HepG2 (cell line): ENCODE results near the gene LAMA5. TPM values are rescaled to one million over a fixed set of nuclear protein-coding genes. Genes with fewer than 3 reads are reported as not detected.

Source experiments
- AGO1 ChIP-seq: fragments of 200-400 bp; formaldehyde crosslinking; IDR thresholded peaks from 2 replicates; pipeline ENCODE4 v1.6.1; 2017; ENCODE audit warnings: mild to moderate bottlenecking, low read depth, low read length, moderate library complexity; ENCODE audit not compliant: poor library complexity, severe bottlenecking
- AGO2 ChIP-seq: fragments of 200-400 bp; formaldehyde crosslinking; optimal IDR thresholded peaks from 2 replicates; pipeline ENCODE3; 2017; ENCODE audit warnings: mild to moderate bottlenecking, low read depth, low read length, moderate library complexity
- ATM ChIP-seq: fragments of 450-650 bp; IDR thresholded peaks from 2 replicates; pipeline ENCODE4 v1.7.1; 2017; ENCODE audit warnings: mild to moderate bottlenecking, borderline replicate concordance
- CCAR2 ChIP-seq: fragments of 200-400 bp; formaldehyde crosslinking; optimal IDR thresholded peaks from 2 replicates; pipeline ENCODE3; 2018; ENCODE audit warnings: low read depth, mild to moderate bottlenecking, low read length, moderate library complexity
- ERF ChIP-seq: IDR thresholded peaks from 2 replicates; pipeline ENCODE4 v1.6.1; 2018; ENCODE audit warnings: missing biosample characterization, missing genetic modification reagents
- FOSL2 ChIP-seq: sonication (generic); formaldehyde crosslinking; IDR thresholded peaks from 2 replicates; pipeline ENCODE4 v1.4.0; 2020; ENCODE audit warnings: missing genetic modification reagents
- HDAC6 ChIP-seq: fragments of 200-600 bp; sonication (generic); IDR thresholded peaks from 2 replicates; pipeline ENCODE4 v1.7.0; 2017; ENCODE audit warnings: mild to moderate bottlenecking, antibody characterized with exemption, low read length, low read depth
- HNRNPK ChIP-seq: fragments of 200-400 bp; formaldehyde crosslinking; IDR thresholded peaks from 2 replicates; pipeline ENCODE4 v1.6.1; 2018; ENCODE audit warnings: low read length, low read depth, moderate library complexity, mild to moderate bottlenecking; ENCODE audit not compliant: poor library complexity, severe bottlenecking
- HNRNPL ChIP-seq: fragments of 200-400 bp; formaldehyde crosslinking; IDR thresholded peaks from 2 replicates; pipeline ENCODE4 v1.6.1; 2017; ENCODE audit warnings: mild to moderate bottlenecking, low read depth, low read length
- JDP2 ChIP-seq: sonication (generic); formaldehyde crosslinking; IDR thresholded peaks from 2 replicates; pipeline ENCODE4 v1.8.1; 2022; ENCODE audit warnings: missing genetic modification reagents, borderline replicate concordance
- JUND ChIP-seq: sonication (generic); formaldehyde crosslinking; IDR thresholded peaks from 2 replicates; pipeline ENCODE4 v1.8.0; 2022; ENCODE audit warnings: mild to moderate bottlenecking, missing genetic modification reagents
- NCOA1 ChIP-seq: sonication (generic); formaldehyde crosslinking; IDR thresholded peaks from 2 replicates; pipeline ENCODE4 v1.9.0; 2021; ENCODE audit warnings: missing genetic modification reagents
- PHF20 ChIP-seq: sonication (generic); formaldehyde crosslinking; IDR thresholded peaks from 2 replicates; pipeline ENCODE4 v1.5.0; 2020; ENCODE audit warnings: mild to moderate bottlenecking, missing genetic modification reagents
- POLR2AphosphoS2 ChIP-seq: IDR thresholded peaks from 2 replicates; pipeline ENCODE4 v1.6.1; 2011; ENCODE audit warnings: low read depth, low read length, improper control_type of control experiment
- POLR2G ChIP-seq: fragments of 200-400 bp; formaldehyde crosslinking; IDR thresholded peaks from 2 replicates; pipeline ENCODE4 v1.6.1; 2018; ENCODE audit warnings: mild to moderate bottlenecking, low read depth, low read length, moderate library complexity
- RAD21 ChIP-seq: fragments of 450-650 bp; formaldehyde crosslinking; IDR thresholded peaks from 2 replicates; pipeline ENCODE4 v1.5.0; 2020; ENCODE audit warnings: mild to moderate bottlenecking
- REL ChIP-seq: sonication (generic); formaldehyde crosslinking; conservative IDR thresholded peaks from 2 replicates; pipeline ENCODE4 v1.8.0; 2022; ENCODE audit warnings: mild to moderate bottlenecking, missing genetic modification reagents, moderate library complexity
- TAF15 ChIP-seq: fragments of 200-400 bp; formaldehyde crosslinking; IDR thresholded peaks from one replicate; pipeline ENCODE4 v1.6.1; 2018; ENCODE audit warnings: mild to moderate bottlenecking, low read depth, low read length; ENCODE audit not compliant: poor library complexity, severe bottlenecking
- TCF7L2 ChIP-seq: IDR thresholded peaks from 2 replicates; pipeline ENCODE4 v1.6.1; 2011; ENCODE audit warnings: mild to moderate bottlenecking, low read depth, low read length, moderate library complexity
- ZFP36L1 ChIP-seq: sonication (generic); formaldehyde crosslinking; IDR thresholded peaks from 2 replicates; pipeline ENCODE4 v1.8.0; 2022; ENCODE audit warnings: mild to moderate bottlenecking, missing genetic modification reagents, moderate library complexity
- ZMYM3 ChIP-seq: sonication (generic); formaldehyde crosslinking; IDR thresholded peaks from 2 replicates; pipeline ENCODE4 v1.5.1; 2020; ENCODE audit warnings: mild to moderate bottlenecking, missing genetic modification reagents
- ZNF274 ChIP-seq: sonication (generic); formaldehyde crosslinking; IDR thresholded peaks from 2 replicates; pipeline ENCODE4 v1.5.1; 2020; ENCODE audit warnings: mild to moderate bottlenecking, missing genetic modification reagents
- ZNF326 ChIP-seq: sonication (generic); formaldehyde crosslinking; IDR thresholded peaks from 2 replicates; pipeline ENCODE4 v1.4.0; 2020; ENCODE audit warnings: missing genetic modification reagents, borderline replicate concordance
- ZNF460 ChIP-seq: sonication (generic); formaldehyde crosslinking; IDR thresholded peaks from 2 replicates; pipeline ENCODE4 v1.5.1; 2020; ENCODE audit warnings: missing genetic modification reagents, mild to moderate bottlenecking, borderline replicate concordance
- ZNF569 ChIP-seq: sonication (generic); formaldehyde crosslinking; IDR thresholded peaks from 2 replicates; pipeline ENCODE4 v1.5.0; 2020; ENCODE audit warnings: mild to moderate bottlenecking, missing genetic modification reagents, moderate library complexity, borderline replicate concordance
- ZNF605 ChIP-seq: sonication (generic); formaldehyde crosslinking; IDR thresholded peaks from 2 replicates; pipeline ENCODE4 v1.8.0; 2022; ENCODE audit warnings: mild to moderate bottlenecking, missing genetic modification reagents
- ZSCAN30 ChIP-seq: sonication (generic); formaldehyde crosslinking; IDR thresholded peaks from 2 replicates; pipeline ENCODE4 v1.5.0; 2020; ENCODE audit warnings: mild to moderate bottlenecking, missing genetic modification reagents
- polyA plus RNA-seq, 8 experiments: library from polyadenylated mRNA; depleted of rRNA in 3 of 8; stranded (reverse) in 7 of 8; unstranded in 1 of 8; fragments of >200 nt; fragmentation: Illumina TruSeq in 4 of 8; extraction: Trizol in 4 of 8; gene quantifications; 2 replicates each; pipeline versions ENCODE4 v1.2.1 to v1.2.3, GENCODE V29; 2011 to 2016; ENCODE audit warnings: low read depth in 4 of 8, missing spikeins in 1 of 8, mixed read lengths in 1 of 8; ENCODE audit not compliant: insufficient read depth in 1 of 8
- total RNA-seq, 5 experiments: library from RNA; depleted of rRNA; stranded (reverse); fragments of >200 nt; fragmentation: Illumina TruSeq; extraction: Trizol; gene quantifications; 2 replicates each; pipeline ENCODE4 v1.2.3, GENCODE V29; 2016; ENCODE audit warnings: low read depth in 1 of 5
- TF ChIP-seq, protein P1 (sequence below): IDR thresholded peaks from 2 replicates; pipeline ENCODE4 v1.6.1; 2016; ENCODE audit warnings: low read depth, missing genetic modification reagents, missing compliant biosample characterization

LAMA5 gene
- total and polyA plus RNA-seq, 2 of the 13 experiments (the other 11 are each of a cell fraction or from before 2014, with no cell fraction given), result 21.0 to 44.7 TPM

DNA sequence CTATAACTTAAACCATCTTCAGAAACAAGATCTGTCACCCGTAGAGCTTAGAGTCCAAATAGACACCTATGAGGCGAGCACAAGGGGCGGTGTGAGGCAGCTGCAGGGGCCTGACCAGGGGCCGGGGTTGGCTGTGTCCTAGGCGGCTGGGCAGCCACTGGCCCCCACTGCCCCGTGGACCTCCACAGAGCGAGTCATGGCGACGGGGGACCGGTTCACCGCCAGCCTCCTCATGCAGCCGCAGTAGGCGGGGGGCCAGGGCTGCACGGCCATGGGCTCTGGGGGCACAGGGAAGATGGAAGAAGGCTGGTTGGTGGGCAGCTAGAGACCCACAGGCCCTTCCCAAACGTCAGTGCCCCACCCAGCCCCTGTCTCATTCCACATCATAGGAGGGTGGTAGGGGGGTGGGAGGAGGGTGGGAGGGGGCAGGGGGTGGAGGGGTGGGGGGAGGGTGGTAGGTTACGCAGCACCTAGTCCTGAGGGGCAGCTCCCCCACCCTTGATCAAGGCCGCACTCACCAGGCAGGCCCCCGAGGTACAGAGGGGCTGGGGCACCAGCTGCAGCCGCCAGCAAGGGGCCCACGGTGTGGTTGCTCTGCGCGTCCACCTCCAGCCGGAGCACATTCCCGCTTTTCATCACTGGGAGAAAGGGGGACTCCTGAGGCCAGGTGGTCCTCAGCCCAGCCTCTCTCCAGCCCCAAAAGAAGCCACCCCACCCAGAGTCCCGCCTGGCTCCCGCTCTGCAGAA lies 57.7 kb downstream of the LAMA5 start (continued):
- TF ChIP-seq, protein P1, sequence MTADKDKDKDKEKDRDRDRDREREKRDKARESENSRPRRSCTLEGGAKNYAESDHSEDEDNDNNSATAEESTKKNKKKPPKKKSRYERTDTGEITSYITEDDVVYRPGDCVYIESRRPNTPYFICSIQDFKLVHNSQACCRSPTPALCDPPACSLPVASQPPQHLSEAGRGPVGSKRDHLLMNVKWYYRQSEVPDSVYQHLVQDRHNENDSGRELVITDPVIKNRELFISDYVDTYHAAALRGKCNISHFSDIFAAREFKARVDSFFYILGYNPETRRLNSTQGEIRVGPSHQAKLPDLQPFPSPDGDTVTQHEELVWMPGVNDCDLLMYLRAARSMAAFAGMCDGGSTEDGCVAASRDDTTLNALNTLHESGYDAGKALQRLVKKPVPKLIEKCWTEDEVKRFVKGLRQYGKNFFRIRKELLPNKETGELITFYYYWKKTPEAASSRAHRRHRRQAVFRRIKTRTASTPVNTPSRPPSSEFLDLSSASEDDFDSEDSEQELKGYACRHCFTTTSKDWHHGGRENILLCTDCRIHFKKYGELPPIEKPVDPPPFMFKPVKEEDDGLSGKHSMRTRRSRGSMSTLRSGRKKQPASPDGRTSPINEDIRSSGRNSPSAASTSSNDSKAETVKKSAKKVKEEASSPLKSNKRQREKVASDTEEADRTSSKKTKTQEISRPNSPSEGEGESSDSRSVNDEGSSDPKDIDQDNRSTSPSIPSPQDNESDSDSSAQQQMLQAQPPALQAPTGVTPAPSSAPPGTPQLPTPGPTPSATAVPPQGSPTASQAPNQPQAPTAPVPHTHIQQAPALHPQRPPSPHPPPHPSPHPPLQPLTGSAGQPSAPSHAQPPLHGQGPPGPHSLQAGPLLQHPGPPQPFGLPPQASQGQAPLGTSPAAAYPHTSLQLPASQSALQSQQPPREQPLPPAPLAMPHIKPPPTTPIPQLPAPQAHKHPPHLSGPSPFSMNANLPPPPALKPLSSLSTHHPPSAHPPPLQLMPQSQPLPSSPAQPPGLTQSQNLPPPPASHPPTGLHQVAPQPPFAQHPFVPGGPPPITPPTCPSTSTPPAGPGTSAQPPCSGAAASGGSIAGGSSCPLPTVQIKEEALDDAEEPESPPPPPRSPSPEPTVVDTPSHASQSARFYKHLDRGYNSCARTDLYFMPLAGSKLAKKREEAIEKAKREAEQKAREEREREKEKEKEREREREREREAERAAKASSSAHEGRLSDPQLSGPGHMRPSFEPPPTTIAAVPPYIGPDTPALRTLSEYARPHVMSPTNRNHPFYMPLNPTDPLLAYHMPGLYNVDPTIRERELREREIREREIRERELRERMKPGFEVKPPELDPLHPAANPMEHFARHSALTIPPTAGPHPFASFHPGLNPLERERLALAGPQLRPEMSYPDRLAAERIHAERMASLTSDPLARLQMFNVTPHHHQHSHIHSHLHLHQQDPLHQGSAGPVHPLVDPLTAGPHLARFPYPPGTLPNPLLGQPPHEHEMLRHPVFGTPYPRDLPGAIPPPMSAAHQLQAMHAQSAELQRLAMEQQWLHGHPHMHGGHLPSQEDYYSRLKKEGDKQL (CRISPR knock-in tag), result no peak
- TF ChIP-seq AGO2 (peak; percentile 94), REL (no peak), ZNF274 (CRISPR knock-in tag) (no peak), TCF7L2 (no peak), ZMYM3 (CRISPR knock-in tag) (no peak), PHF20 (no peak), RAD21 (CRISPR knock-in tag) (peak; percentile 55), ERF (no peak), ZSCAN30 (CRISPR knock-in tag) (no peak), HDAC6 (no peak), ZNF605 (CRISPR knock-in tag) (no peak), AGO1 (peak; percentile 47), FOSL2 (no peak), ZNF326 (CRISPR knock-in tag) (no peak), HNRNPL (no peak), JDP2 (CRISPR knock-in tag) (no peak), ZNF569 (no peak), CCAR2 (no peak), POLR2AphosphoS2 (0 out of 2 replicates have a peak, but pooled peaks have one; percentile 35), ATM (no peak), ZNF460 (no peak), POLR2G (peak; percentile 57; the same call in 1 of the 2 replicates), TAF15 (peak; percentile 28), JUND (CRISPR knock-in tag) (no peak), NCOA1 (CRISPR knock-in tag) (no peak), ZFP36L1 (CRISPR knock-in tag) (no peak), HNRNPK (peak; percentile 88)
